Measurements from ENCODE around the gene TLK2.

Gene TLK2

GRCh38 chr17:62565817-62566216 is 87.2 kb downstream of the TLK2 start:
- DNase-seq (ENCODE audit: low read depth), result no peak
- TF ChIP-seq CTCF (IDR thresholded peaks at IDR 0.05; ENCODE audit: insufficient read depth, low read depth, low read length, missing control alignments), result no peak

DNA sequence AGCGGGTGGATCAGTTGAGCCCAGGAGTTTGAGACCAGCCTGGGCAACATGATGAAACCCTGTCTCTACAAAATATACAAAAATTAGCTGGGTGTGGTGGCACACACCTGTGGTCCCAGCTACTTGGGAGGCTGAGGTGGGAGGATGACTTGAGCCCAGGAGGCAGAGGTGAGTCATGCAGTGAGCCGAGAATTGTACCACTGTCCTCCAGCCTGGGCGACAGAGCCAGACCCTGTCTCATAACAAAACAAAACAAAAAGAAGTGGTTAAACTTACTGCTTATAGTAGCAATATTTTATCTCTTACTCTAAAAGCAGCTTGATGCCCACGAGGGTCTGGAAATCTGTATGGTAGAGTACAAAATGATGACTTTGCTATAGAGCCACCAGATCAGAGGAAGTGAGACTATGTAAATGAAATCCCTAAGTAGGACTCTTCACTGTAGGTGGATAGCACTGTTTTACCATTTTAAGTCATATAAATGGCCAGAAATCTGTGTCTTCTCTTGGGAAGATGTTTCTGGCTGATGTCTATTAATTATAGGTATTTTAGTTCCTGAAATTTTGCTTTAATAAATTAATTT is 88.5 kb downstream of the TLK2 start:
- no peak for DNase-seq (ENCODE audit: low read depth)
- no peak overlapping the region for H3K4me3 ChIP-seq (ENCODE audit: low read depth, low read length)
- TF ChIP-seq CTCF (IDR thresholded peaks at IDR 0.05; ENCODE audit: insufficient read depth, low read depth, low read length, missing control alignments), result no peak

More at GRCh38 chr17:62565817-62566216, 87.2 kb downstream of the TLK2 start:
- H3K4me3 ChIP-seq (ENCODE audit: low read depth, low read length), result no peak overlapping the region

- no peak for DNase-seq (ENCODE audit: low read depth)
- no peak overlapping the region for H3K4me3 ChIP-seq (ENCODE audit: low read depth, low read length)
Observed at GRCh38 chr17:62572488-62572887, 93.9 kb downstream of the TLK2 start.

DNA sequence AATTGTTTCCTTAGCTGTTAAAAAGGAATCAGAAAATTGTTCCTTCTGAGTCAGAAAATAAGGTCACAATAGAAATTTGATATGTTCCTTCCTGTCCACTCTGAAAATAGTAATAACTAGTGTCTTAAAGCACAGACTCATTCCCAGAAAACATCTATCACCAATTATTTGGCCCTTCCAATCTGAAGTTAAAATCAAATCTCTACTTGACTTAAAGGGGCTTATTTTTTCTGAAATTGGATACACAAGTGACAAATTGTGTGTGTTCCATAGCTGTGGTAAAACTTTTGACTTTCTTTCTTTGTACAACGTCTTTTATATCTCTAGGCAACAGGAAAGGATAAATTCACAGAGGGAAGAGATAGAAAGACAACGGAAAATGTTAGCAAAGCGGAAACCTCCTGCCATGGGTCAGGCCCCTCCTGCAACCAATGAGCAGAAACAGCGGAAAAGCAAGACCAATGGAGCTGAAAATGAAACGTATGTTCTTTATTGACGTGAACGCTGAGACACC is 94.3 kb downstream of the TLK2 start:
- no peak overlapping the region for H3K4me3 ChIP-seq (ENCODE audit: low read depth, low read length)
- TF ChIP-seq CTCF (IDR thresholded peaks at IDR 0.05; ENCODE audit: insufficient read depth, low read depth, low read length, missing control alignments), result no peak
- DNase-seq (ENCODE audit: low read depth), result no peak

More at GRCh38 chr17:62572488-62572887, 93.9 kb downstream of the TLK2 start:
- no peak for TF ChIP-seq CTCF (IDR thresholded peaks at IDR 0.05; ENCODE audit: insufficient read depth, low read depth, low read length, missing control alignments)

- no peak for TF ChIP-seq CTCF (IDR thresholded peaks at IDR 0.05; ENCODE audit: insufficient read depth, low read depth, low read length, missing control alignments)
- no peak for DNase-seq (ENCODE audit: low read depth)
- H3K4me3 ChIP-seq (ENCODE audit: low read depth, low read length), result no peak overlapping the region
Observed at GRCh38 chr17:62573480-62574117, 95.0 kb downstream of the TLK2 start.

DNA sequence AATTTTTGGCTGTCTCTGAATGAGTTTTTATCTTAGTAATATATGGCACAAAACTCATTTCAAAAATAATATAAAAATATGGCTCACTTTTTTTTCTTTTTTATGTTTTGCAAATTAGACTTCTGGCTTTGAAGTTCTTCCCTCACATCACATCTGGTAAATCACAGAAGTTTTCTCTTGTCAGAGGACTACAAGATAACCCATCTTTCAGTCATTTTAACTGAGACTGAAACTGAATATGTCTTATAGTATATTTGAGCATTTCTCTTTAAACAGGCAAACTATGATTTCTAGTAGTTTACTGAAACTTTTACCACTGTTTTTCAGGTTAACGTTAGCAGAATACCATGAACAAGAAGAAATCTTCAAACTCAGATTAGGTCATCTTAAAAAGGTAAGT is 97.8 kb downstream of the TLK2 start:
- TF ChIP-seq CTCF (IDR thresholded peaks at IDR 0.05; ENCODE audit: insufficient read depth, low read depth, low read length, missing control alignments), result no peak
- no peak for DNase-seq (ENCODE audit: low read depth)
- no peak overlapping the region for H3K4me3 ChIP-seq (ENCODE audit: low read depth, low read length)

Data from GM12865 (cell line).